Hepatocyte (in vitro differentiated cells): ENCODE measurements around the gene EEFSEC. TPM values are rescaled to one million over a fixed set of nuclear protein-coding genes. Genes with fewer than 3 reads are reported as not detected.

Experiments
- DNase-seq: peaks from one replicate; pipeline ENCODE4 v3.0.0-alpha.2; 2016; ENCODE audit warnings: low spot score
- H2AFZ ChIP-seq: fragments of 200-600 bp; sonication (generic); 2 replicates; pipeline ENCODE4 v1.6.0; 2016; ENCODE audit warnings: antibody characterized with exemption, mild to moderate bottlenecking
- H3K27ac ChIP-seq: fragments of 200-600 bp; sonication (generic); 2 replicates; pipeline ENCODE4 v1.5.1; 2016; ENCODE audit warnings: mild to moderate bottlenecking
- H3K27me3 ChIP-seq: fragments of 200-600 bp; sonication (generic); 2 replicates; pipeline ENCODE4 v1.6.1; 2016
- H3K36me3 ChIP-seq: fragments of 200-600 bp; sonication (generic); replicated peaks from 2 replicates; pipeline ENCODE4 v1.5.1; 2016; ENCODE audit warnings: low read depth; ENCODE audit not compliant: insufficient read depth
- H3K4me1 ChIP-seq: fragments of 200-600 bp; sonication (generic); 2 replicates; pipeline ENCODE4 v1.5.1; 2016; ENCODE audit warnings: mild to moderate bottlenecking, moderate library complexity; ENCODE audit not compliant: insufficient read depth
- H3K4me2 ChIP-seq: fragments of 200-600 bp; sonication (generic); 2 replicates; pipeline ENCODE4 v1.6.0; 2016
- H3K4me3 ChIP-seq: fragments of 200-600 bp; sonication (generic); 2 replicates; pipeline ENCODE4 v1.5.1; 2016; ENCODE audit warnings: mild to moderate bottlenecking
- H3K79me2 ChIP-seq: fragments of 200-600 bp; sonication (generic); 2 replicates; pipeline ENCODE4 v1.6.0; 2017; ENCODE audit warnings: mild to moderate bottlenecking
- H3K9me2 ChIP-seq: fragments of 200-600 bp; sonication (generic); replicated peaks from 2 replicates; pipeline ENCODE4 v1.6.0; 2017; ENCODE audit warnings: mild to moderate bottlenecking; ENCODE audit not compliant: insufficient read depth
- H3K9me3 ChIP-seq: fragments of 200-600 bp; sonication (generic); 2 replicates; pipeline ENCODE4 v1.5.1; 2016; ENCODE audit warnings: low read depth, mild to moderate bottlenecking
- H4K20me1 ChIP-seq: fragments of 200-600 bp; sonication (generic); 2 replicates; pipeline ENCODE4 v1.6.0; 2016; ENCODE audit warnings: mild to moderate bottlenecking; ENCODE audit not compliant: insufficient read depth, poor library complexity, severe bottlenecking
- EZH2 ChIP-seq: fragments of 200-600 bp; sonication (generic); IDR thresholded peaks from 2 replicates; pipeline ENCODE4 v1.6.1; 2016; ENCODE audit warnings: antibody characterized with exemption, mild to moderate bottlenecking, borderline replicate concordance
- EZH2phosphoT487 ChIP-seq: fragments of 200-600 bp; sonication (generic); IDR thresholded peaks from one replicate; pipeline ENCODE4 v1.6.1; 2018; ENCODE audit warnings: antibody characterized with exemption, mild to moderate bottlenecking, low read depth, moderate library complexity; ENCODE audit not compliant: unreplicated experiment, severe bottlenecking
- WGBS: methylation state at CpG from one replicate; pipeline ENCODE4 v1.1.6; 2016; ENCODE audit warnings: low lambda C conversion rate; ENCODE audit errors: missing lambda C conversion rate; 5-methylcytosine and 5-hydroxymethylcytosine counted together
- polyA plus RNA-seq: library from polyadenylated mRNA; unstranded; fragments of >200 nt; fragmentation: Nextera tagmentation; extraction: Ambion mirVana; gene quantifications from 2 replicates; pipeline ENCODE4 v1.2.1, GENCODE V29; 2016
- total RNA-seq: library from RNA; depleted of rRNA; stranded (reverse); fragments of >200 nt; gene quantifications from 2 replicates; pipeline ENCODE4 v1.2.3, GENCODE V29; 2014
- TF ChIP-seq, protein P1 (sequence below): fragments of 200-600 bp; sonication (generic); IDR thresholded peaks from 2 replicates; pipeline ENCODE4 v1.5.1; 2016; ENCODE audit warnings: antibody characterized with exemption, mild to moderate bottlenecking; ENCODE audit not compliant: poor library complexity

EEFSEC gene
- total and polyA plus RNA-seq, 2 experiments from 2014 or later, result 9.8 to 17.5 TPM

DNA sequence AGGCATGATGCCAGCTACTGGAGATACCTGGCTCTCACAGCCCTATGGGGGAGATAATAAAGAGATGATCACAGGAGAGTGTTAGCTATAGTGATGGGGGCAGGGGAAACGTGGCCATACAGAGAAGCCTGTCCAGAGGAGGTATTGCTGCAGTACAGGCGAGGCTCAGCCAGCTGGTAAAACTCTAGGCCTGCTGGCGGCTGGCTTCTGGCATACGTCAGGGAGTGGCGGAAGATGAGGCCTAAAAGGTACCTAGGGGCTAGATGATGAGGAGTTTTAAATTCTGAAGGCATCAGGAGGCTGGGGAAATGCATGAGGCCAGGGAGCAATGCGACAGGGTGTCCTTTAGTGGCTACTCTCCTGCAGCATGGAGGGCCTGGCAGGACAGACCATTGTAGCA is 110.7 kb downstream of the EEFSEC start:
- Histone ChIP-seq H3K27ac (no peak overlapping the region), H3K9me3 (peaks cover 6% of the 10 kb centered on the region), H3K4me1 (no peaks in the 10 kb centered on the region), H2AFZ (no peak overlapping the region), H3K36me3 (no peaks in the 10 kb centered on the region), H3K9me2 (no peaks in the 10 kb centered on the region), H3K79me2 (no peaks in the 10 kb centered on the region), H3K4me2 (no peak overlapping the region), H4K20me1 (no peaks in the 10 kb centered on the region), H3K4me3 (no peak overlapping the region), H3K27me3 (no peaks in the 10 kb centered on the region)
- WGBS, result 62% methylated on average over 6 of the region's 6 CpGs
- TF ChIP-seq EZH2phosphoT487, result no peak
- no peak for TF ChIP-seq EZH2
- TF ChIP-seq, protein P1, sequence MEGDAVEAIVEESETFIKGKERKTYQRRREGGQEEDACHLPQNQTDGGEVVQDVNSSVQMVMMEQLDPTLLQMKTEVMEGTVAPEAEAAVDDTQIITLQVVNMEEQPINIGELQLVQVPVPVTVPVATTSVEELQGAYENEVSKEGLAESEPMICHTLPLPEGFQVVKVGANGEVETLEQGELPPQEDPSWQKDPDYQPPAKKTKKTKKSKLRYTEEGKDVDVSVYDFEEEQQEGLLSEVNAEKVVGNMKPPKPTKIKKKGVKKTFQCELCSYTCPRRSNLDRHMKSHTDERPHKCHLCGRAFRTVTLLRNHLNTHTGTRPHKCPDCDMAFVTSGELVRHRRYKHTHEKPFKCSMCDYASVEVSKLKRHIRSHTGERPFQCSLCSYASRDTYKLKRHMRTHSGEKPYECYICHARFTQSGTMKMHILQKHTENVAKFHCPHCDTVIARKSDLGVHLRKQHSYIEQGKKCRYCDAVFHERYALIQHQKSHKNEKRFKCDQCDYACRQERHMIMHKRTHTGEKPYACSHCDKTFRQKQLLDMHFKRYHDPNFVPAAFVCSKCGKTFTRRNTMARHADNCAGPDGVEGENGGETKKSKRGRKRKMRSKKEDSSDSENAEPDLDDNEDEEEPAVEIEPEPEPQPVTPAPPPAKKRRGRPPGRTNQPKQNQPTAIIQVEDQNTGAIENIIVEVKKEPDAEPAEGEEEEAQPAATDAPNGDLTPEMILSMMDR, result no peak
- DNase-seq, result no peak

DNA sequence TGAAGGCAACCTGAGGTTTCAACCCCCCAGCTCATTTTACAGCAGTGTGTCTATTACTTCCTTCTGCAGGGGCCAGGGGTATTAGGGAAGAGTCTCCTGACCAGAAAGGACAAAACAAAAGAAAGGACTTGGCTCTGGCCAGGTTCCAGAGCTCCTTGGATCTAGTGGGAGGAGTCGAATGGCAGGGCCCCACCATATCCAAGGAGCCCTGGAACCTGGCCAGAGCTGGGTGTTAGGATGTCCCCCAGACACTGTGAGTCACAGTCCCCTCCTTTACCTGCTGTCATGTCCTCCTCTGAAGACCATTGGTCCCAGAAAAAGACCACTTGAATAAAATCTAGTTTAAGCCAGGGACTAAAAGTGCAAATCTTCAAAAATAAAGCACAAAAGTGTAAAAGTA is 113.2 kb downstream of the EEFSEC start:
- Histone ChIP-seq H3K4me3 (no peak overlapping the region), H3K9me2 (no peaks in the 10 kb centered on the region), H3K9me3 (no peaks in the 10 kb centered on the region), H3K4me2 (no peak overlapping the region), H3K79me2 (no peaks in the 10 kb centered on the region), H3K27me3 (no peaks in the 10 kb centered on the region), H3K4me1 (no peaks in the 10 kb centered on the region), H4K20me1 (no peaks in the 10 kb centered on the region), H3K36me3 (no peaks in the 10 kb centered on the region), H2AFZ (no peak overlapping the region), H3K27ac (no peak overlapping the region)
- WGBS, result 65% methylated on average over 1 of the region's 1 CpG
- no peak for DNase-seq
- TF ChIP-seq, protein P1, result no peak
- TF ChIP-seq EZH2phosphoT487 (no peak), EZH2 (no peak)

DNA sequence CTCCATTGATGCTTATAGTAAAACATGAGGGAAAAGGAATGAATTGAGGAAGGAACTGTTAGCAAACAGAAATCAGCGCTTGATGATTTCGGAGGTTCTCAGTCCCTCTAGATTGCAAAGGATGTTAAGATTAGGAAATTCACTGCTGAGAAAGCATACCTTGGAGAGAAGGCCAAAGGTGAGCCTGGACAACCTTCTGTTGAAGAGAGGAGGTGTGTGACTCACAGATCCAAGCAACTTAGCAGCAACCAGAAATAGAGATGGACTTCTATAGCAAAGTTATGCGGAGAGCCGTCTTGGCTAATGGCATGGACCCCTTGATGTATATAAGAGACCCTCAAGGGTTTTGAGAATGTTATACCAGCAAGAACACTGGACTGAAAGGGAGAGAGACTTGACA is 114.3 kb downstream of the EEFSEC start:
- 62% methylated on average over 4 of the region's 4 CpGs for WGBS
- TF ChIP-seq EZH2phosphoT487 (no peak), EZH2 (no peak)
- TF ChIP-seq, protein P1, result no peak

DNA sequence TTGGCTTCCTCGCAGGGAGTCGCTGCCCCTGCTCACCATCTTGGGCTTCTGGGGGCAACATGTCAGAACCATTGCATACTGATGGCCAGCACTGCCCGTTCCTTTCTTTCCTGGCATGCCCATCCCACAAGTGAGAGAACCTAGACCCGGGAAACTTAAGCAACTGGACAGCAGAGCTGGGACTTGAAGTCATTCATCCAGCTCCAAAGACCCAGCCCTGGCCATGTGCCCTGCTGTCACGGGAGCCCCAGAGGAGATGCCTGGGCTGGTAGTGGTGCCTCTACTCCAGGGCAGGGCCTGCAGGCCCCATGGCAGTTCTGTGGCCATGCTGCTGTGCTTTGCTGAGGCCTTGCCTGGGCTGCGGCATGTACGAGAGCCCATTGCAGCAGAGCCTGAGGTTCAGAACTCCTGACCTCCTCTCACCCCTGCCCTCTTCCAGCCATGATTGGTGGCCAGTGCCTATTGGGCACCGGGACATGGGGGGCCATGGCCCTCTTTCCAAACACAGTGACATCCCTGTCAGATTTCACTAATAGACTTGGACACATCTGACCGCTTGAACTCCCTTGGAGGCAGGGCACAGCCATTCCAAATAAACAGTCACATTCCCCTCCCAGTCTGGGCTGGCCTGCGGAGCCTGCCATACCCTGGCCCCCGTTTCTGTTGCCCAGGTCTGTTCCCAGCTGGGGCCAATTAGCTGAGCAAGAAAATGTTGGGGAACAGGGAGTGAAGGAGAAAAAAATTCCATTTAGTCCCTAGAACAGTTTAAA is 115.9 kb downstream of the EEFSEC start:
- Histone ChIP-seq H3K27ac (no peak overlapping the region), H2AFZ (no peak overlapping the region), H4K20me1 (no peaks in the 10 kb centered on the region), H3K9me3 (no peaks in the 10 kb centered on the region), H3K4me1 (no peaks in the 10 kb centered on the region), H3K9me2 (no peaks in the 10 kb centered on the region), H3K79me2 (no peaks in the 10 kb centered on the region), H3K4me2 (no peak overlapping the region), H3K4me3 (no peak overlapping the region), H3K36me3 (no peaks in the 10 kb centered on the region), H3K27me3 (no peaks in the 10 kb centered on the region)
- WGBS, result 83% methylated on average over 11 of the region's 11 CpGs
- TF ChIP-seq, protein P1, result no peak
- TF ChIP-seq EZH2, result no peak
- no peak for TF ChIP-seq EZH2phosphoT487
- no peak for DNase-seq

More for the DNA sequence above, 114.3 kb downstream of the EEFSEC start:
- H3K36me3 ChIP-seq, result no peaks in the 10 kb centered on the region
- H3K4me1 ChIP-seq, result no peaks in the 10 kb centered on the region
- DNase-seq, result no peak
- no peaks in the 10 kb centered on the region for H3K27me3 ChIP-seq
- H2AFZ ChIP-seq, result no peak overlapping the region
- H3K9me2 ChIP-seq, result no peaks in the 10 kb centered on the region
- H3K4me3 ChIP-seq, result no peak overlapping the region
- H3K4me2 ChIP-seq, result no peak overlapping the region
- H3K9me3 ChIP-seq, result no peaks in the 10 kb centered on the region
- no peaks in the 10 kb centered on the region for H4K20me1 ChIP-seq
- H3K79me2 ChIP-seq, result no peaks in the 10 kb centered on the region
- H3K27ac ChIP-seq, result no peak overlapping the region
